HG03095 (cell line): ENCODE data around the gene DDX21.
"Not testable (repeated sequence)": the region's sequence is repeated elsewhere in the genome, so short reads cannot be mapped to it uniquely, and the experiment has no call there.

ENCODE experiments used
- ATAC-seq: cut with Tn5 transposase; IDR thresholded peaks from one replicate; pipeline ENCODE4 v1.9.1; 2021; ENCODE audit warnings: moderate library complexity; ENCODE audit not compliant: unreplicated experiment

The DDX21 gene

GRCh38 chr10:68955832-68956532 lies at the start of gene DDX21:
DDX21 (plus strand) TSS chr10:68956170; CDS start chr10:68956226, 56 bp downstream.
- ATAC-seq: peak; percentile 88

DNA sequence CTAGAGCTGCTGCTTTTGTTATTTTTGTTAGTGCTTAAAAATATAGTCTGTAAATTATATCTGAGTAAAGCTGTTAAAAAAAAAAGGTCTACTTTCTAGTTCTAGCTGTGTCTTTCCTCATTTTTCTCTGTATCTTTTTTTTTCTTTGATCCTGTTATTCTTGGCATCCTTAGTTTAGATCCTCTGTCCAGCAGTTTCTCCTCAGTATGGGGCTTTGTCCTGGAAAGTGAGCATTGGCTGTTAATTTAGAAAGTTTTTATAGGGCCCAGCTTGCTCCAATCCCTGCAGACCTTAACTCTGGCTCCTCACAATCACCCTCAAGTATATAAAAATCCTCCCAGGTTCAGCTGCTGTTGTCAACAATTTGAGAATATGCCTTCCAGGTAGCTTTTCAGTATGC lies 31.4 kb upstream of the DDX21 start:
- ATAC-seq: no peak

DNA sequence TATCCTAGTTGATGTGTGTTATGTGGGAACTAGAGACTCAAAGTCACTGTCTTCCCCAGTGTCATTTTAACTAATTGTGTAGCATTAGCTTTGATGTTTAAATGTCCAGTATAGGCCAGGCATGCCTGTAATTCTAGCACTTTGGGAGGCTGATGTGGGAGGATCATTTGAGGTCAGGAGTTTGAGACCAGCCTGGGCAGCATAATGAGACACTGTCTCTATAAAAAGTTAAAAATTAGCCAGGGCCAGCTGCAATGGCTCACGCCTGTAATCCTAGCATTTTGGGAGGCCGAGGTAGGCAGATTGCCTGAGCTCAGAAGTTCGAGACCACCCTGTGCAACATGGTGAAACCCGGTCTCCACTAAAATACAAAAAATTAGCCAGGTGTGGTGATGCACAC lies 30.5 kb upstream of the DDX21 start:
- no peak for ATAC-seq

- not testable (repeated sequence) for ATAC-seq
These were observed 26.8 kb upstream of the DDX21 start for GRCh38 chr10:68929157-68929556.

DNA sequence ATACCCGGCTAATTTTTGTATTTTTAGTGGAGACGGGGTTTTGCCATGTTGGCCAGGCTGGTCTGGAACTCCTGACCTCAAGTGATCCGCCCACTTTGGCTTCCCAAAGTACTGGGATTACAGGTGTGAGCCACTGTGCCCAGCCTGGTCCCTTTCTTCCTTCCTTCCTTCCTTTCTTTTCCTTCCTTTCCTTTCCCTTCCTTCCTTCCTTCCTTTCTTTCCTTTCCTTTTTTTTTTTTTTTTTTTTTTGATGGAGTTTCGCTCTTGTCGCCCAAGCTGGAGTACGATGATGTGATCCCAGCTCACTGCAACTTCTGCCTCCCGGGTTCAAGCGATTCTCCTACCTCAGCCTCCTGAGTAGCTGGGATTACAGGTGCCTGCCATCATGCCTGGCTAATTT lies 26.1 kb upstream of the DDX21 start:
- ATAC-seq: not testable (repeated sequence)

DNA sequence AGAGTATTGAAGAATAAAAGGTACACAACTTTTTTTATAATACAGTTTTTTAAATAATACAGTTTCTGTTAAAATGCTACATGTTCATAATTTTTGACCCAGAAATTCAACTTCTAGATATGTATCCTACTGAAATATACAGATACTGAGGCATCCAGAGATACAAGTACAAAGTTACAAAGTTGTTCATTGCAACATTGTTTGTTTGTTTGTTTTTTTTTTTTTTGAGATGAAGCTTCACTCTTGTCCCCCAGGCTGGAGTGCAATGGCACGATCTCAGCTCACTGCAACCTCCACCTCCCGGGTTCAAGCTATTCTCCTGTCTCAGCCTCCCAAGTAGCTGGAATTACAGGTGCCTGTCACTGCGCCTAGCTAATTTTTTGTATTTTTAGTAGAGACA lies 23.1 kb upstream of the DDX21 start:
- not testable (repeated sequence) for ATAC-seq

GRCh38 chr10:68934994-68935393 lies 21.0 kb upstream of the DDX21 start:
- no peak for ATAC-seq

DNA sequence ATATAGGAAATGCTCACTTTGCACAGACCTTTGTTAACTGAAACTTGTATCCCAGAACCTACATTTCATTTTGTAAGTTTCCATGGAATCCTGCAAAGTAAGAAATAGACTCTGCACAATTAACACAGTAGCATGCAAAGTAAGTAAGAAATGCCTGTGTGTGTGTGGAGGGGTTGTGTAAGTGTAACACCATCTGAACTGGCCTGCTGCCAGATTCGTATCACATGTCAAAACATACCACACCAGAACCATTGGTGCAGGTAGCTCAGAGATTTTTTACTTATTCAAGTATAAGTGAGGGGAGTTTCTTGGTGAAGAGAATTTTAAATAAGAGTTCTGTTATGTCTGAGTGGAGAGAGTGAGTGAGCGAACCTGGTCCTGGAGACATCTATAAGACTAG lies 17.9 kb upstream of the DDX21 start:
- ATAC-seq: no peak

GRCh38 chr10:68938884-68939283 lies 17.1 kb upstream of the DDX21 start:
- ATAC-seq: no peak

- ATAC-seq: not testable (repeated sequence)
These were observed 15.1 kb upstream of the DDX21 start for GRCh38 chr10:68940917-68941316.

DNA sequence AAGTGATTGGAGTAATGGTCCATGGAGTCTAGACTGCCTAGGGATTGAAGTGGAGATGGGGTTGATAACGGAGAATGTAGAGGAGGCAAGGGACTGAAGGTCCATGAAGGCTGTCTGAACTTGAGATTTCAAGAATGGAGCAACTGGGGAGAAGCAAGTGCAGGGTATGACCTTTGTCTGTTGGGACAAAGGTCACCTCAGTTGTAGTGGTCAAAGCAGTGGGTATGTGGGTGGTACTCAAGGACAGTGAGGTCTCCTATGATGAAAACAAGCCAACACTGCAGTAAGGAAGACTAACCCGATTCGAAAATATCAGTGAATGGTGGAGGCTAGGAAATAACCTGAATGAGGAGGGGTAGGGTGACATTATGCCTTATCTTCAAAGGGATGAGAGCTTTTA lies 5.4 kb upstream of the DDX21 start:
- no peak for ATAC-seq

DNA sequence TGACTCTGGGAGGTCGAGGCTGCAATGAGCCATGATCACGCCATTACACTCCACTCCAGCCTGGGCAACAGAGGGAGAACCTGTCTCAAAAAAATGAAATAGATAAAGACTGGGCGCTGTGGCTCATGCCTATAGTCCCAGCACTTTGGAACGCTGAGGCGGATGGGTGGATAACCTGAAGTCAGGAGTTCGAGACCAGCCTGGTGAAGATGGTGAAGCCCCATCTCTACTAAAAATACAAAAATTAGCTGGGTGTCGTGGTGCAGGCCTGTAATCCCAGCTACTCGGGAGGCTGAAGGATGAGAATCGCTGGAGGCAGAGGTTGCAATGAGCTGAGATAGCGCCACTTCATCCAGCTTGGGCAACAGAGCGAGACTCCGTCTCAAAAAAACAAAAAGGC lies 1.1 kb upstream of the DDX21 start:
- ATAC-seq: no peak

DNA sequence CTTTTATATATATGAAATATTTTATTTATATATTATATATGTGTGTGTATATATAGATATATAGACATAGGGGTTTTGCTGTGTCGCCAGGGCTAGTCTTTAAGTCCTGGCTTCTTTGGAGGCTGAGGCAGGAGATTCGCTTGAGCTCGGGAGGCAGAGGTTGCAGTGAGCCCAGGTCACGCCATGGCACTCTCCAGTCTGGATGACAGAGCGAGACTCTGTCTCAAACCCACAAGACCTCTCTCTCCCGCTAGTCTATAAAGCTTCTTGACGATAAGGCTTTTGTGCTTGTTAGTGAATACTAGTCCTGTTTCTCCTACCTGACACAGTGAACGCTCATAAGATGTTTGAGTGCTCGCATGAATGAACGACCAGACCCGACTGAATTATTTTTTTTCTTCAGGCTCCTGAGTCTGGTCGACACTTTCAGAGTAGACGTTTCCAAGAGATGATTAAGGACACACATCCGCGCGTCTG lies 577 bp upstream of the DDX21 start:
- ATAC-seq: peak; percentile 12

DNA sequence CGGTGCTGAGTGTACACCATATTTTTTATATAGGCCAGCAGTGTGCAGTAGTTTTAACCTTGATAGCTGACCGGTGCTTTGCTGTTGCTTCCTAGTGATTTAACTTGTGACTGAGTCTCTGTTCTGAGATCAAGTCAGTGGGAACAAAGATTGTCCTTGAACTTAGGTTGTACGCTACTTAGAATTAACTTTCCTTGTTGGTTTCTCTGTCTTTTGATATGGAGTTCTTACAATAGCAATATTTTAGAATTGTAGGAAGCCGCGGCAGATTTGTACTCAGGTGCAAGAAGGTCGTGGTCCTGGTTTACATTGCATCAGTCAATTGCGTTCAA lies 1.3 kb downstream of the DDX21 start:
- no peak for ATAC-seq

- ATAC-seq: no peak
These were observed 1.7 kb downstream of the DDX21 start for GRCh38 chr10:68957654-68958053.

- ATAC-seq: no peak
These were observed 3.9 kb downstream of the DDX21 start for GRCh38 chr10:68959695-68960527.

DNA sequence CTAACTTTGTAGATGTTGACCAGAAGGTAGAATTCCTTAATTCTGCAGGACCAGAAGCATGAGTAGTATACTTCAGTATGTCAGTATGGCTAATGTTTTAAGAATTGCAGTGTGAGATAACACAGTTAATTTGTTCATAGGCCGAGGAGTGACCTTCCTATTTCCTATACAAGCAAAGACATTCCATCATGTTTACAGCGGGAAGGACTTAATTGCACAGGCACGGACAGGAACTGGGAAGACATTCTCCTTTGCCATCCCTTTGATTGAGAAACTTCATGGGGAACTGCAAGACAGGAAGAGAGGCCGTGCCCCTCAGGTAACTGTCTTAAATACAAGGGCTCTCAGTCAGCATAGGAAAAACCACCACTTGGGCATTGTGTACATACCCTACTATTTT lies 7.2 kb downstream of the DDX21 start:
- ATAC-seq: no peak

DNA sequence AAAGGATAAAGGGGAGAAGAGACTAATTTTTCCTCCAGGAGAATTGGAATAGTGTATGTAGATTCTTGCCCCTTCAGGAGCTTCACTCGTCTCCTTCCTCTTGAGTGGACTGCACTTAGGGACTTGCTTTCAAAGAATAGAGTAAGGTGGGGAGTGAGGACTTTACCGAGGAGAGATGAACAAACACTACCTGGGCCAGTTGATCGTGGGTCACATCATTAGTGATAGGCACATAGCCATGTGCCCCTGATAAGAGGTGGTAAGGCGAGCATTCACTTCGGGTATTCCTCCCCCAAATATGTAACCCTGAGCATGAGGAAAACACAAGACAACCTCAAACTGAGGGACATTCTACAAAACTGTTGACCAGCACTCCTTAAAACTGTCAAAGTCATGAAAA lies 18.0 kb downstream of the DDX21 start:
- no peak for ATAC-seq

- not testable (repeated sequence) for ATAC-seq
These were observed 20.0 kb downstream of the DDX21 start for GRCh38 chr10:68975936-68976473.

DNA sequence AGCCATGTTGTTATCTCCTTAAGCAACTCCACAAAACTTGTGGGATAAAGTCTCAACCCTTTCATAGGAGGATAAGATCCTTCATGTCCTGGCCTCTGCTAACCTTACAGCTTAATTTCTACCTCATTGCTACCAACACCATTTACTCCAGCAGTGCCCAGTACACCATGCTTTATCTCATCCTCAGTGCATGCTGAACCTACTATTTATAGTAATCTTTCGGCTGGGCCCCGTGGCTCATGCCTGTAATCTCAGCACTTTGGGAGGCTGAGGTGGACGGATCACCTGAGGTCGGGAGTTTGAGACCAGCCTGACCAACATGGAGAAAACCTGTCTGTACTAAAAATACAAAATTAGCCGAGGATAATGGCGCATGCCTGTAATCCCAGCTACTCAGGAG lies 23.8 kb downstream of the DDX21 start:
- not testable (repeated sequence) for ATAC-seq

DNA sequence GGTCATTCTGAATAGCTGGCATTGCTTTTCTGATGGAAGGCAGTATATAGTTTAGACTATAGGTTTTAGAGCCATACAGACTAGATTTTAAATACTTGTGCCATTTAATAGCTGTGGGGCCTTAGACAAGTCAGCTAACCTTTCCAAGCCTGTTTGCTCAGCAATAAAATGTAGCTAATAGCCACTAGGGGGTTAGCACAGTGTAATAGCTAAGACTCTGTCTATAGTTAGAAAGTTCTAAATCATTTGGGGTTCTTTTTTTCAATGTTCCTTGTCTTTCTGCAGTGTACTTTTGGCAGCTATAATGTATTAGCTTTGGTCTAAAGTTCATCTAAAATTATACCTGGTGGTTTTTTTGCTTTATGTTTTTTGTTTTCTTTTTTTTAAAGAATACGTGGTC lies 25.1 kb downstream of the DDX21 start:
- no peak for ATAC-seq

DNA sequence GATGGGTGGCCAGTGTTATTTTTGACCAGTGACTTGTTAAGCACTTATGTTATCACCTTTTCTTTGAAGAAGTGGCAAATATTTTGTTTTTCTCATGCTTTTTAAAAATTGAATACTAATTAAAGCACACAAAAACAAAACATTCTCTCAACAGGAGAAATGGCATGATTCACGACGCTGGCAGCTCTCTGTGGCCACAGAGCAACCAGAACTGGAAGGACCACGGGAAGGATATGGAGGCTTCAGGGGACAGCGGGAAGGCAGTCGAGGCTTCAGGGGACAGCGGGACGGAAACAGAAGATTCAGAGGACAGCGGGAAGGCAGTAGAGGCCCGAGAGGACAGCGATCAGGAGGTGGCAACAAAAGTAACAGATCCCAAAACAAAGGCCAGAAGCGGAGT lies 26.4 kb downstream of the DDX21 start:
- ATAC-seq: no peak
